HepG2 (cell line): ENCODE measurements around the gene SUSD4. TPM values are rescaled to one million over a fixed set of nuclear protein-coding genes. Genes with fewer than 3 reads are reported as not detected.

ENCODE experiments used
- ATAC-seq: fragments of 200-7000 bp; cut with Tn5 transposase; 3 replicates; pipeline ENCODE4 v1.9.1; 2020; ENCODE audit warnings: mild to moderate bottlenecking, moderate library complexity
- BruUV-seq: library from RNA; stranded (reverse); fragments of 400-500 nt; replicated peaks from 2 replicates; lab custom pipeline; 2021; lab: Mats Ljungman, UMichigan
- CTCF ChIA-PET: fragments of 300-600 bp; formaldehyde crosslinking; extraction: SDS; loops from one replicate; lab custom pipeline; 2021; ENCODE audit warnings: low total read pairs, inconsistent platforms, low intra/inter-chr PET ratio; lab: Yijun Ruan, JAX
- POLR2A ChIA-PET: fragments of 350-600 bp; sonication (Branson Sonifier 250); formaldehyde crosslinking; loops from one replicate; lab custom pipeline; 2020; ENCODE audit warnings: antibody characterized with exemption, inconsistent platforms; lab: Yijun Ruan, JAX
- DNase-seq: peaks from one replicate; pipeline ENCODE4 v3.0.0-alpha.2; 2015; ENCODE audit warnings: low spot score
- FAIRE-seq: peaks from 3 replicates; lab custom pipeline; 2011; peaks lifted over from hg19 to GRCh38; lab: Jason Lieb, UNC
- H2AFZ ChIP-seq: one replicate; pipeline ENCODE4 v1.6.1; 2011; ENCODE audit warnings: low read length, inconsistent platforms
- H3K27ac ChIP-seq: fragments of 300-600 bp; 3 replicates; pipeline ENCODE4 v1.8.0; 2011; ENCODE audit warnings: mixed run types, mild to moderate bottlenecking, mixed read lengths, low read length, inconsistent platforms; ENCODE audit not compliant: insufficient read depth; ENCODE audit errors: extremely low read length
- H3K27me3 ChIP-seq, 2 experiments: fragments of 200-600 bp in 1 of 2; 2 replicates in 1 of 2; 3 replicates in 1 of 2; pipeline versions ENCODE4 v1.6.0 to v1.8.0; 2011; ENCODE audit warnings: low read length in 2 of 2, mild to moderate bottlenecking in 2 of 2, moderate library complexity in 2 of 2, inconsistent platforms in 1 of 2; ENCODE audit not compliant: insufficient read depth in 2 of 2, control insufficient read depth in 1 of 2
- H3K36me3 ChIP-seq, 2 experiments: fragments of 200-600 bp in 1 of 2; replicated peaks in 1 of 2; 2 replicates in 1 of 2; 3 replicates in 1 of 2; pipeline versions ENCODE4 v1.5.1 to v1.8.0; 2011; ENCODE audit warnings: low read length in 2 of 2, inconsistent platforms in 1 of 2; ENCODE audit not compliant: insufficient read depth in 2 of 2, control insufficient read depth in 1 of 2
- H3K4me1 ChIP-seq: 2 replicates; pipeline ENCODE4 v1.5.1; 2012; ENCODE audit warnings: low read length, inconsistent platforms; ENCODE audit not compliant: insufficient read depth
- H3K4me2 ChIP-seq: 2 replicates; pipeline ENCODE4 v1.6.0; 2011; ENCODE audit warnings: low read depth, low read length, inconsistent platforms
- H3K4me3 ChIP-seq, 3 experiments: fragments of 200-600 bp in 1 of 3; sonication (generic), shearing (Covaris generic) in 1 of 3; replicated peaks in 1 of 3; 2 replicates each; pipeline ENCODE4 v1.5.1; 2011 to 2016; ENCODE audit warnings: low read length in 3 of 3, inconsistent platforms in 2 of 3, low read depth in 2 of 3, mild to moderate bottlenecking in 2 of 3, control low read depth in 1 of 3, mixed read lengths in 1 of 3; ENCODE audit not compliant: insufficient read depth in 1 of 3
- H3K79me2 ChIP-seq: one replicate; pipeline ENCODE4 v1.6.1; 2011; ENCODE audit warnings: low read length, inconsistent platforms; ENCODE audit not compliant: insufficient read depth
- H3K9ac ChIP-seq: 2 replicates; pipeline ENCODE4 v1.6.0; 2011; ENCODE audit warnings: mild to moderate bottlenecking, low read depth, low read length, inconsistent platforms; ENCODE audit not compliant: insufficient read depth
- H3K9me3 ChIP-seq: 2 replicates; pipeline ENCODE4 v1.5.1; 2012; ENCODE audit warnings: mild to moderate bottlenecking, low read length
- H4K20me1 ChIP-seq: 2 replicates; pipeline ENCODE4 v1.6.0; 2011; ENCODE audit warnings: inconsistent platforms, mild to moderate bottlenecking, low read length, moderate library complexity; ENCODE audit not compliant: insufficient read depth
- ATAD3A ChIP-seq: sonication (generic); formaldehyde crosslinking; IDR thresholded peaks from 2 replicates; pipeline ENCODE4 v1.4.0; 2020; ENCODE audit warnings: missing genetic modification reagents
- HMGA1 ChIP-seq: sonication (generic); formaldehyde crosslinking; conservative IDR thresholded peaks from 2 replicates; pipeline ENCODE4 v1.4.0; 2020; ENCODE audit warnings: missing genetic modification reagents
- HNRNPUL1 ChIP-seq: fragments of 200-400 bp; formaldehyde crosslinking; IDR thresholded peaks from 2 replicates; pipeline ENCODE4 v1.6.1; 2017; ENCODE audit warnings: low read depth, mild to moderate bottlenecking, low read length, moderate library complexity
- MEIS2 ChIP-seq: sonication (generic); formaldehyde crosslinking; IDR thresholded peaks from 2 replicates; pipeline ENCODE4 v1.9.0; 2021; ENCODE audit warnings: mild to moderate bottlenecking, missing genetic modification reagents
- POLR2A ChIP-seq, 2 experiments: IDR thresholded peaks; 2 replicates each; pipeline ENCODE4 v1.6.1; 2011; ENCODE audit warnings: low read depth in 2 of 2, low read length in 2 of 2, mild to moderate bottlenecking in 1 of 2, moderate library complexity in 1 of 2; ENCODE audit not compliant: insufficient read depth in 1 of 2
- PTBP1 ChIP-seq: fragments of 200-400 bp; formaldehyde crosslinking; IDR thresholded peaks from 2 replicates; pipeline ENCODE4 v1.6.1; 2018; ENCODE audit warnings: low read length, low read depth; ENCODE audit not compliant: poor library complexity, severe bottlenecking
- RORA ChIP-seq: sonication (generic); formaldehyde crosslinking; IDR thresholded peaks from 2 replicates; pipeline ENCODE4 v1.5.0; 2020; ENCODE audit warnings: mild to moderate bottlenecking, missing genetic modification reagents, moderate library complexity
- SNRNP70 ChIP-seq: fragments of 200-400 bp; formaldehyde crosslinking; IDR thresholded peaks from 2 replicates; pipeline ENCODE4 v1.6.1; 2017; ENCODE audit warnings: mild to moderate bottlenecking, low read depth, low read length, moderate library complexity
- TCF7 ChIP-seq: sonication (generic); IDR thresholded peaks from 2 replicates; pipeline ENCODE4 v1.6.1; 2016; ENCODE audit warnings: antibody characterized with exemption, low read depth
- TGIF2 ChIP-seq: IDR thresholded peaks from 2 replicates; pipeline ENCODE4 v1.6.1; 2016; ENCODE audit warnings: control low read depth, missing compliant biosample characterization
- U2AF2 ChIP-seq: fragments of 200-400 bp; formaldehyde crosslinking; IDR thresholded peaks from 2 replicates; pipeline ENCODE4 v1.6.1; 2017; ENCODE audit warnings: low read depth, mild to moderate bottlenecking, low read length
- ZBED4 ChIP-seq: sonication (generic); formaldehyde crosslinking; IDR thresholded peaks from 2 replicates; pipeline ENCODE4 v1.4.0; 2020; ENCODE audit warnings: missing genetic modification reagents, borderline replicate concordance
- ZFP37 ChIP-seq: sonication (generic); formaldehyde crosslinking; IDR thresholded peaks from 2 replicates; pipeline ENCODE4 v1.4.0; 2020; ENCODE audit warnings: missing genetic modification reagents, borderline replicate concordance
- ZFP62 ChIP-seq: sonication (generic); formaldehyde crosslinking; IDR thresholded peaks from 2 replicates; pipeline ENCODE4 v1.4.0; 2020; ENCODE audit warnings: missing genetic modification reagents
- ZNF205 ChIP-seq: IDR thresholded peaks from 2 replicates; pipeline ENCODE4 v1.6.1; 2018; ENCODE audit warnings: missing biosample characterization, missing genetic modification reagents
- ZNF263 ChIP-seq: sonication (generic); formaldehyde crosslinking; IDR thresholded peaks from 2 replicates; pipeline ENCODE4 v1.4.0; 2020; ENCODE audit warnings: missing genetic modification reagents
- ZNF335 ChIP-seq: sonication (generic); formaldehyde crosslinking; IDR thresholded peaks from 2 replicates; pipeline ENCODE4 v1.4.0; 2020; ENCODE audit warnings: missing genetic modification reagents
- ZNF607 ChIP-seq: sonication (generic); formaldehyde crosslinking; IDR thresholded peaks from 2 replicates; pipeline ENCODE4 v1.5.1; 2020; ENCODE audit warnings: missing genetic modification reagents, mild to moderate bottlenecking, borderline replicate concordance
- WGBS: methylation state at CpG from one replicate; pipeline ENCODE4 v1.1.6; 2017; ENCODE audit warnings: low lambda C conversion rate; 5-methylcytosine and 5-hydroxymethylcytosine counted together
- in situ Hi-C: cut with HindIII; loops from 2 replicates; pipeline ENCODE4 v1.10.0; 2017; ENCODE audit warnings: low pct_unique_long_range_greater_than_20kb; ENCODE audit not compliant: extremely low pct_ligation_motif_present
- intact Hi-C: fragments of 100-400 bp; cut with micrococcal nuclease; formaldehyde crosslinking; loops from one replicate; pipeline ENCODE4 v1.10.0; 2022; ENCODE audit not compliant: unreplicated experiment
- polyA plus RNA-seq, 8 experiments: library from polyadenylated mRNA; depleted of rRNA in 3 of 8; stranded (reverse) in 7 of 8; unstranded in 1 of 8; fragments of >200 nt; fragmentation: Illumina TruSeq in 4 of 8; extraction: Trizol in 4 of 8; gene quantifications; 2 replicates each; pipeline versions ENCODE4 v1.2.1 to v1.2.3, GENCODE V29; 2011 to 2016; ENCODE audit warnings: low read depth in 4 of 8, missing spikeins in 1 of 8, mixed read lengths in 1 of 8; ENCODE audit not compliant: insufficient read depth in 1 of 8
- total RNA-seq, 5 experiments: library from RNA; depleted of rRNA; stranded (reverse); fragments of >200 nt; fragmentation: Illumina TruSeq; extraction: Trizol; gene quantifications; 2 replicates each; pipeline ENCODE4 v1.2.3, GENCODE V29; 2016; ENCODE audit warnings: low read depth in 1 of 5

The SUSD4 gene
- total and polyA plus RNA-seq, 2 of the 13 experiments (the other 11 are each of a cell fraction or from before 2014, with no cell fraction given) = not detected

- Histone ChIP-seq H3K27me3 (peaks cover 0 to 11% of the 10 kb centered on the region in 2 experiments; a peak in 3 of 5 replicates), H3K4me1 (no peaks in the 10 kb centered on the region), H3K4me2 (no peak overlapping the region), H2AFZ (no peak overlapping the region), H3K79me2 (no peaks in the 10 kb centered on the region), H3K9me3 (peaks cover 11% of the 10 kb centered on the region; the same call in 1 of the 2 replicates), H3K4me3 (no peak overlapping the region), H3K36me3 (no peaks in the 10 kb centered on the region), H3K27ac (no peak overlapping the region), H4K20me1 (no peaks in the 10 kb centered on the region), H3K9ac (no peak overlapping the region)
- TF ChIP-seq TCF7 (no peak), SNRNP70 (no peak), ZNF335 (no peak), ZFP37 (no peak), ZFP62 (CRISPR knock-in tag) (no peak), ZBED4 (CRISPR knock-in tag) (no peak), HMGA1 (no peak), PTBP1 (no peak), ZNF607 (CRISPR knock-in tag) (no peak), ATAD3A (CRISPR knock-in tag) (no peak), RORA (CRISPR knock-in tag) (no peak), POLR2A (IDR thresholded peaks at IDR 0.05; ENCODE audit: insufficient read depth in 1 of 2, low read depth in 2 of 2, low read length in 2 of 2) (no peak), HNRNPUL1 (no peak), U2AF2 (no peak), ZNF205 (no peak), MEIS2 (no peak), ZNF263 (CRISPR knock-in tag) (no peak), TGIF2 (CRISPR knock-in tag) (no peak)
- ChIA-PET POLR2A (no interaction called here), CTCF (no interaction called here)
- ATAC-seq (no peak), FAIRE-seq (no peak), DNase-seq (no peak)
- 26% methylated on average over 8 of the region's 8 CpGs for WGBS
- intact Hi-C loops = no loop called here
- BruUV-seq = no TSS peak
- in situ Hi-C loops = no loop called here
Measured at GRCh38 chr1:223221686-223222085, 142.3 kb downstream of the SUSD4 start.
